ENCODE results near the gene EZH1. TPM values are rescaled to one million over a fixed set of nuclear protein-coding genes. Genes with fewer than 3 reads are reported as not detected.

Gene EZH1
- polyA plus RNA-seq, 1 donor from 2014 or later: 52.5 TPM

GRCh38 chr17:42759982-42760651, 15.3 kb upstream of the EZH1 start:
- H2AFZ ChIP-seq (ENCODE audit: low read depth, low read length): no peak overlapping the region

GRCh38 chr17:42754782-42755181, 9.9 kb upstream of the EZH1 start:
- no peaks in the 10 kb centered on the region for H3K36me3 ChIP-seq (ENCODE audit: insufficient read depth, low read length)
- no peak overlapping the region for H3K27ac ChIP-seq (ENCODE audit: low read length)
- H3K27me3 ChIP-seq (ENCODE audit: insufficient read depth, low read depth, low read length): peaks cover 7% of the 10 kb centered on the region
- TF ChIP-seq REST (IDR thresholded peaks at IDR 0.05; ENCODE audit: borderline replicate concordance): no peak
- no peak for TF ChIP-seq EZH2 (IDR thresholded peaks at IDR 0.05; ENCODE audit: borderline replicate concordance, insufficient read depth, low read length, poor library complexity, severe bottlenecking)
- no peaks in the 10 kb centered on the region for H4K20me1 ChIP-seq (ENCODE audit: insufficient read depth)
- no peaks in the 10 kb centered on the region for H3K79me2 ChIP-seq (replicated peaks; ENCODE audit: insufficient read depth, low read length)
- H2AFZ ChIP-seq (ENCODE audit: low read depth, low read length): no peak overlapping the region
- no peaks in the 10 kb centered on the region for H3K9me2 ChIP-seq (ENCODE audit: insufficient read depth, low read length)
- H3K4me3 ChIP-seq (ENCODE audit: low read length): no peak overlapping the region
- no peaks in the 10 kb centered on the region for H3K9me3 ChIP-seq (ENCODE audit: low read length)
- no peak overlapping the region for H3K9ac ChIP-seq (ENCODE audit: low read length)
- H3K4me2 ChIP-seq (ENCODE audit: low read length): no peak overlapping the region
- no peaks in the 10 kb centered on the region for H3F3A ChIP-seq (ENCODE audit: insufficient read depth, low read length, poor library complexity, severe bottlenecking)

More at GRCh38 chr17:42759982-42760651, 15.3 kb upstream of the EZH1 start:
- no peaks in the 10 kb centered on the region for H3K9me2 ChIP-seq (ENCODE audit: insufficient read depth, low read length)
- TF ChIP-seq CTCF (IDR thresholded peaks at IDR 0.05; ENCODE audit: poor library complexity, severe bottlenecking) (no peak), EZH2 (IDR thresholded peaks at IDR 0.05; ENCODE audit: borderline replicate concordance, insufficient read depth, low read length, poor library complexity, severe bottlenecking) (no peak), MXI1 (conservative IDR thresholded peaks at IDR 0.05; ENCODE audit: poor library complexity, severe bottlenecking) (no peak), REST (IDR thresholded peaks at IDR 0.05; ENCODE audit: borderline replicate concordance) (no peak), POLR2AphosphoS5 (IDR thresholded peaks at IDR 0.05) (no peak), SMC3 (conservative IDR thresholded peaks at IDR 0.05; ENCODE audit: poor library complexity) (no peak), TAF1 (IDR thresholded peaks at IDR 0.05; ENCODE audit: low read depth) (no peak), RAD21 (conservative IDR thresholded peaks at IDR 0.05) (no peak)
- no peaks in the 10 kb centered on the region for H3F3A ChIP-seq (ENCODE audit: insufficient read depth, low read length, poor library complexity, severe bottlenecking)
- peak overlapping the region; percentile 61 for H3K4me3 ChIP-seq (ENCODE audit: low read length)
- no peak overlapping the region for H3K9ac ChIP-seq (ENCODE audit: low read length)
- H3K27me3 ChIP-seq (ENCODE audit: insufficient read depth, low read depth, low read length): peaks cover 29% of the 10 kb centered on the region
- H3K4me2 ChIP-seq (ENCODE audit: low read length): no peak overlapping the region
- H3K79me2 ChIP-seq (replicated peaks; ENCODE audit: insufficient read depth, low read length): no peaks in the 10 kb centered on the region
- H3K9me3 ChIP-seq (ENCODE audit: low read length): no peaks in the 10 kb centered on the region
- H3K27ac ChIP-seq (ENCODE audit: low read length): no peak overlapping the region
- H4K20me1 ChIP-seq (ENCODE audit: insufficient read depth): no peaks in the 10 kb centered on the region
- no peaks in the 10 kb centered on the region for H3K36me3 ChIP-seq (ENCODE audit: insufficient read depth, low read length)
